HEK293 (cell line): ENCODE data around the gene NFKBIE.

Experiments
- GFI1B ChIP-seq: fragments of 450-650 bp; formaldehyde crosslinking; IDR thresholded peaks from 2 replicates; pipeline ENCODE4 v1.5.1; 2016; ENCODE audit warnings: missing biosample characterization, missing genetic modification characterization
- MZF1 ChIP-seq: fragments of 450-650 bp; formaldehyde crosslinking; IDR thresholded peaks from 2 replicates; pipeline ENCODE4 v1.5.1; 2017; ENCODE audit warnings: missing biosample characterization, missing genetic modification characterization, borderline replicate concordance
- OSR2 ChIP-seq: fragments of 450-650 bp; formaldehyde crosslinking; IDR thresholded peaks from 2 replicates; pipeline ENCODE4 v1.5.1; 2016; ENCODE audit warnings: missing biosample characterization, missing genetic modification characterization
- PRDM1 ChIP-seq: fragments of 450-650 bp; formaldehyde crosslinking; IDR thresholded peaks from 2 replicates; pipeline ENCODE4; 2016; ENCODE audit warnings: missing biosample characterization, missing genetic modification characterization
- REPIN1 ChIP-seq: fragments of 450-650 bp; formaldehyde crosslinking; IDR thresholded peaks from 2 replicates; pipeline ENCODE4 v1.5.1; 2017; ENCODE audit warnings: missing biosample characterization, missing genetic modification characterization, low read depth
- SP2 ChIP-seq: fragments of 450-650 bp; formaldehyde crosslinking; IDR thresholded peaks from 2 replicates; pipeline ENCODE4 v1.5.1; 2016; ENCODE audit warnings: missing biosample characterization, missing genetic modification characterization
- TRIM28 ChIP-seq: IDR thresholded peaks from 2 replicates; pipeline ENCODE4 v1.6.1; 2011; ENCODE audit warnings: low read length, control low read depth, borderline replicate concordance
- WT1 ChIP-seq: fragments of 450-650 bp; formaldehyde crosslinking; IDR thresholded peaks from 2 replicates; pipeline ENCODE4 v1.5.1; 2016; ENCODE audit warnings: missing biosample characterization, missing genetic modification characterization
- ZBTB21 ChIP-seq: fragments of 450-650 bp; formaldehyde crosslinking; IDR thresholded peaks from 2 replicates; pipeline ENCODE4 v1.5.1; 2017; ENCODE audit warnings: missing biosample characterization, missing genetic modification characterization
- ZBTB7A ChIP-seq: fragments of 450-650 bp; formaldehyde crosslinking; IDR thresholded peaks from 2 replicates; pipeline ENCODE4 v1.5.1; 2016; ENCODE audit warnings: low read depth, missing biosample characterization, missing genetic modification characterization
- ZFP69B ChIP-seq: fragments of 450-650 bp; formaldehyde crosslinking; IDR thresholded peaks from 2 replicates; pipeline ENCODE4 v1.5.1; 2016; ENCODE audit warnings: missing biosample characterization, missing genetic modification characterization
- ZNF114 ChIP-seq: fragments of 450-650 bp; formaldehyde crosslinking; IDR thresholded peaks from 2 replicates; pipeline ENCODE4 v1.5.0; 2017; ENCODE audit warnings: missing biosample characterization, missing genetic modification characterization
- ZNF223 ChIP-seq: fragments of 450-650 bp; formaldehyde crosslinking; IDR thresholded peaks from 2 replicates; pipeline ENCODE4 v1.5.1; 2016; ENCODE audit warnings: missing biosample characterization, missing genetic modification characterization
- ZNF24 ChIP-seq: fragments of 450-650 bp; formaldehyde crosslinking; IDR thresholded peaks from 2 replicates; pipeline ENCODE4 v1.5.1; 2016; ENCODE audit warnings: missing biosample characterization, missing genetic modification characterization
- ZNF266 ChIP-seq: fragments of 450-650 bp; formaldehyde crosslinking; IDR thresholded peaks from 2 replicates; pipeline ENCODE4 v1.5.1; 2016; ENCODE audit warnings: missing biosample characterization, missing genetic modification characterization, low read depth
- ZNF274 ChIP-seq, 2 experiments: fragments of 200-500 bp in 1 of 2; fragments of 450-650 bp in 1 of 2; sonication (Bioruptor generic) in 1 of 2; formaldehyde crosslinking in 1 of 2; IDR thresholded peaks; 2 replicates each; pipeline versions ENCODE4 v1.5.1 to v1.6.1; 2014 to 2016; ENCODE audit warnings: borderline replicate concordance in 1 of 2, inconsistent platforms in 1 of 2, low read length in 1 of 2, missing biosample characterization in 1 of 2, missing genetic modification characterization in 1 of 2
- ZNF324 ChIP-seq: fragments of 450-650 bp; formaldehyde crosslinking; IDR thresholded peaks from 2 replicates; pipeline ENCODE4 v1.5.1; 2016; ENCODE audit warnings: missing biosample characterization, missing genetic modification characterization
- ZNF335 ChIP-seq: fragments of 450-650 bp; formaldehyde crosslinking; conservative IDR thresholded peaks from 2 replicates; pipeline ENCODE4 v1.5.1; 2016; ENCODE audit warnings: missing biosample characterization, missing genetic modification characterization
- ZNF433 ChIP-seq: fragments of 450-650 bp; formaldehyde crosslinking; IDR thresholded peaks from 2 replicates; pipeline ENCODE4 v1.5.1; 2016; ENCODE audit warnings: missing biosample characterization, missing genetic modification characterization, low read depth
- ZNF501 ChIP-seq: fragments of 450-650 bp; formaldehyde crosslinking; IDR thresholded peaks from 2 replicates; pipeline ENCODE4 v1.5.1; 2016; ENCODE audit warnings: missing biosample characterization, missing genetic modification characterization
- ZNF510 ChIP-seq: fragments of 450-650 bp; formaldehyde crosslinking; IDR thresholded peaks from 2 replicates; pipeline ENCODE4 v1.5.1; 2018; ENCODE audit warnings: mild to moderate bottlenecking, missing genetic modification characterization, missing biosample characterization; ENCODE audit not compliant: insufficient replicate concordance
- ZNF549 ChIP-seq: fragments of 450-650 bp; IDR thresholded peaks from 2 replicates; pipeline ENCODE4 v1.5.1; 2018; ENCODE audit warnings: missing biosample characterization, missing genetic modification characterization, mild to moderate bottlenecking, inconsistent platforms, moderate library complexity
- ZNF560 ChIP-seq: fragments of 450-650 bp; formaldehyde crosslinking; IDR thresholded peaks from 2 replicates; pipeline ENCODE4 v1.5.1; 2017; ENCODE audit warnings: missing biosample characterization, missing genetic modification characterization, borderline replicate concordance
- ZNF561 ChIP-seq: fragments of 450-650 bp; IDR thresholded peaks from 2 replicates; pipeline ENCODE4 v1.5.1; 2018; ENCODE audit warnings: missing biosample characterization, missing genetic modification characterization, borderline replicate concordance
- ZNF596 ChIP-seq: fragments of 450-650 bp; IDR thresholded peaks from 2 replicates; pipeline ENCODE4 v1.5.0; 2018; ENCODE audit warnings: missing biosample characterization, mild to moderate bottlenecking, missing genetic modification characterization, moderate library complexity
- ZNF610 ChIP-seq: fragments of 450-650 bp; formaldehyde crosslinking; IDR thresholded peaks from 2 replicates; pipeline ENCODE4 v1.5.1; 2016; ENCODE audit warnings: missing biosample characterization, missing genetic modification characterization, borderline replicate concordance
- ZNF624 ChIP-seq: fragments of 450-650 bp; formaldehyde crosslinking; IDR thresholded peaks from 2 replicates; pipeline ENCODE4 v1.5.1; 2017; ENCODE audit warnings: missing biosample characterization, missing genetic modification characterization
- ZNF670 ChIP-seq: fragments of 450-650 bp; formaldehyde crosslinking; IDR thresholded peaks from 2 replicates; pipeline ENCODE4 v1.5.1; 2016; ENCODE audit warnings: missing biosample characterization, missing genetic modification characterization, low read depth
- ZNF704 ChIP-seq: fragments of 450-650 bp; formaldehyde crosslinking; IDR thresholded peaks from 2 replicates; pipeline ENCODE4 v1.5.1; 2016; ENCODE audit warnings: missing biosample characterization, missing genetic modification characterization
- ZNF843 ChIP-seq: fragments of 450-650 bp; formaldehyde crosslinking; IDR thresholded peaks from 2 replicates; pipeline ENCODE4 v1.5.1; 2016; ENCODE audit warnings: missing biosample characterization, missing genetic modification characterization
- ZSCAN16 ChIP-seq: fragments of 450-650 bp; formaldehyde crosslinking; IDR thresholded peaks from 2 replicates; pipeline ENCODE4 v1.5.1; 2016; ENCODE audit warnings: missing biosample characterization, missing genetic modification characterization
- ZSCAN30 ChIP-seq: fragments of 450-650 bp; IDR thresholded peaks from 2 replicates; pipeline ENCODE4 v1.5.1; 2018; ENCODE audit warnings: missing biosample characterization, mild to moderate bottlenecking, missing genetic modification characterization, moderate library complexity
- TF ChIP-seq, protein P1 (sequence below): fragments of 450-650 bp; formaldehyde crosslinking; IDR thresholded peaks from 2 replicates; pipeline ENCODE4 v1.5.1; 2016; ENCODE audit warnings: missing biosample characterization, missing genetic modification characterization
- TF ChIP-seq, protein P2 (sequence below): fragments of 450-650 bp; formaldehyde crosslinking; IDR thresholded peaks from 2 replicates; pipeline ENCODE4 v1.5.1; 2017; ENCODE audit warnings: missing biosample characterization, mild to moderate bottlenecking, missing genetic modification characterization, moderate library complexity
- TF ChIP-seq, protein P3 (sequence below): fragments of 450-650 bp; formaldehyde crosslinking; optimal IDR thresholded peaks from 2 replicates; pipeline ENCODE3; 2016; ENCODE audit warnings: missing biosample characterization, mild to moderate bottlenecking, missing genetic modification characterization

NFKBIE gene

GRCh38 chr6:44312901-44313788, 47.8 kb upstream of the NFKBIE start, which contains the start of gene AARS2 (continued):
- TF ChIP-seq REPIN1 (tag by site-specific recombination) = 0 out of 2 replicates have a peak, but pooled peaks have one; percentile 77
- TF ChIP-seq ZNF223 (tag by site-specific recombination) = no peak
- peak; percentile 39; the same call in 1 of the 2 replicates for TF ChIP-seq OSR2 (tag by site-specific recombination)
- TF ChIP-seq, protein P1, sequence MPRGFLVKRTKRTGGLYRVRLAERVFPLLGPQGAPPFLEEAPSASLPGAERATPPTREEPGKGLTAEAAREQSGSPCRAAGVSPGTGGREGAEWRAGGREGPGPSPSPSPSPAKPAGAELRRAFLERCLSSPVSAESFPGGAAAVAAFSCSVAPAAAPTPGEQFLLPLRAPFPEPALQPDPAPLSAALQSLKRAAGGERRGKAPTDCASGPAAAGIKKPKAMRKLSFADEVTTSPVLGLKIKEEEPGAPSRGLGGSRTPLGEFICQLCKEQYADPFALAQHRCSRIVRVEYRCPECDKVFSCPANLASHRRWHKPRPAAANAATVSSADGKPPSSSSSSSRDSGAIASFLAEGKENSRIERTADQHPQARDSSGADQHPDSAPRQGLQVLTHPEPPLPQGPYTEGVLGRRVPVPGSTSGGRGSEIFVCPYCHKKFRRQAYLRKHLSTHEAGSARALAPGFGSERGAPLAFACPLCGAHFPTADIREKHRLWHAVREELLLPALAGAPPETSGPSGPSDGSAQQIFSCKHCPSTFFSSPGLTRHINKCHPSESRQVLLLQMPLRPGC (tag by site-specific recombination) = peak; percentile 58
- peak; percentile 47 for TF ChIP-seq SP2 (tag by site-specific recombination)
- TF ChIP-seq ZNF510 (tag by site-specific recombination) = no peak
- no peak for TF ChIP-seq ZNF549 (tag by site-specific recombination)
- TF ChIP-seq MZF1 (tag by site-specific recombination) = peak; percentile 82
- no peak for TF ChIP-seq PRDM1 (tag by site-specific recombination)
- peak; percentile 73 for TF ChIP-seq ZNF843 (tag by site-specific recombination)
- TF ChIP-seq WT1 (tag by site-specific recombination) = no peak
- TF ChIP-seq ZNF501 (tag by site-specific recombination) = peak; percentile 100
- no peak for TF ChIP-seq ZNF274 (IDR thresholded peaks at IDR 0.05; ENCODE audit: low read length)
- no peak for TF ChIP-seq ZNF274 (tag by site-specific recombination; IDR thresholded peaks at IDR 0.05; ENCODE audit: borderline replicate concordance)
- peak; percentile 81 for TF ChIP-seq ZNF335 (tag by site-specific recombination)
- TF ChIP-seq GFI1B = 0 out of 2 replicates have a peak, but pooled peaks have one; percentile 50
- peak; percentile 99 for TF ChIP-seq ZSCAN30 (tag by site-specific recombination)
- TF ChIP-seq ZNF610 (tag by site-specific recombination) = peak; percentile 83; the same call in 1 of the 2 replicates
- TF ChIP-seq, protein P2, sequence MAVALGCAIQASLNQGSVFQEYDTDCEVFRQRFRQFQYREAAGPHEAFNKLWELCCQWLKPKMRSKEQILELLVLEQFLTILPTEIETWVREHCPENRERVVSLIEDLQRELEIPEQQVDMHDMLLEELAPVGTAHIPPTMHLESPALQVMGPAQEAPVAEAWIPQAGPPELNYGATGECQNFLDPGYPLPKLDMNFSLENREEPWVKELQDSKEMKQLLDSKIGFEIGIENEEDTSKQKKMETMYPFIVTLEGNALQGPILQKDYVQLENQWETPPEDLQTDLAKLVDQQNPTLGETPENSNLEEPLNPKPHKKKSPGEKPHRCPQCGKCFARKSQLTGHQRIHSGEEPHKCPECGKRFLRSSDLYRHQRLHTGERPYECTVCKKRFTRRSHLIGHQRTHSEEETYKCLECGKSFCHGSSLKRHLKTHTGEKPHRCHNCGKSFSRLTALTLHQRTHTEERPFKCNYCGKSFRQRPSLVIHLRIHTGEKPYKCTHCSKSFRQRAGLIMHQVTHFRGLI (tag by site-specific recombination) = peak; percentile 48; the same call in 1 of the 2 replicates
- peak; percentile 93 for TF ChIP-seq ZNF24
- no peak for TF ChIP-seq ZNF704
- no peak for TF ChIP-seq ZNF266
- no peak for TF ChIP-seq ZNF624 (tag by site-specific recombination)
- TF ChIP-seq TRIM28 = peak; percentile 58; the same call in 1 of the 2 replicates
- TF ChIP-seq ZNF596 (tag by site-specific recombination) = no peak
- no peak for TF ChIP-seq ZNF670 (tag by site-specific recombination)
- no peak for TF ChIP-seq ZSCAN16
- TF ChIP-seq ZNF114 (tag by site-specific recombination) = no peak
- peak; percentile 86 for TF ChIP-seq ZBTB21
- peak; percentile 82; the same call in 1 of the 2 replicates for TF ChIP-seq ZFP69B (tag by site-specific recombination)
- TF ChIP-seq, protein P3, sequence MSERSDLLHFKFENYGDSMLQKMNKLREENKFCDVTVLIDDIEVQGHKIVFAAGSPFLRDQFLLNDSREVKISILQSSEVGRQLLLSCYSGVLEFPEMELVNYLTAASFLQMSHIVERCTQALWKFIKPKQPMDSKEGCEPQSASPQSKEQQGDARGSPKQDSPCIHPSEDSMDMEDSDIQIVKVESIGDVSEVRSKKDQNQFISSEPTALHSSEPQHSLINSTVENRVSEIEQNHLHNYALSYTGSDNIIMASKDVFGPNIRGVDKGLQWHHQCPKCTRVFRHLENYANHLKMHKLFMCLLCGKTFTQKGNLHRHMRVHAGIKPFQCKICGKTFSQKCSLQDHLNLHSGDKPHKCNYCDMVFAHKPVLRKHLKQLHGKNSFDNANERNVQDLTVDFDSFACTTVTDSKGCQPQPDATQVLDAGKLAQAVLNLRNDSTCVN = peak; percentile 33
- TF ChIP-seq ZNF561 (tag by site-specific recombination) = peak; percentile 98
- no peak for TF ChIP-seq ZNF560
- peak; percentile 84; the same call in 1 of the 2 replicates for TF ChIP-seq ZBTB7A
- peak; percentile 97 for TF ChIP-seq ZNF324
- no peak for TF ChIP-seq ZNF433 (tag by site-specific recombination)
